ENCODE measurements around the gene FRMD8.

Gene FRMD8

DNA sequence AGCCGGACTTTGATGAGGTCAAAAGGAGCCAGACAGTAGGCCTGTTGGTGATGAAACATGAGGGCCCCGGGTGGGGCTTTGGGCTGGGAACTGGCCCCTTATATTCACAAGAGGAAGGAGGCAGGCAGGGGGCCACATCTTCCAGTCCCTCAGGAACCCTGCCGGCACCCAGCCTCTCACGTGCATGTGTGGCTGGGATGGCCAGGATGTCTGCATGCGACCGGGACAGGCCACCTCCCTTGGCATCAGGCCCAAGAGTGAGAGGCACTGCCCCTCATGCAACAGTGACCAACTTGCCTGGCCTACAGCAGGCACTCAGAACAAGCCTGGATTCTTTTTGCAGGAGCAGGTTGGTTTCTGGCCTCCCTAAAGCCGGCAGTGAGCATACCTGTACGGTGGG is 9.4 kb upstream of the FRMD8 start:
- DNase-seq: no peak

DNA sequence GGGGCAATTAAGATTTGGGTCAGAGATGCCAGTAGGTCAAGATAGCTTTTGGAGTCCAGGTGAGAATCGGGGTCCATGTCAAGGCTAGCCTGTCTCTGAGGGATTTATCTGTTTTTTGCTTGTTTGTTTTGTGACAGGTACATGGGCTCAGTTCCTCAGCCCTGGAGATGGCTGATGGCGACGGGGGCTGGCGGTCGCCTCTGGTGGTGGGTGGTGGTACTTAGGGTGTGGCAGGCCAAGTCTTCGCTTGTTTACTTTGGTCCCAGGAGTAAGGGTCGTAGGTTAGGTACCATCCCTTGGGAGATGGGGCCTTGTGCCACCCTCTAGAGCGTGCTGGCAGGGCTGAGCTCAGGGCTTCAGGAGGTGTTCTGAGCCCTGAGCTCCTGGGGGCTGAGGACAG is 8.7 kb upstream of the FRMD8 start:
- DNase-seq: no peak

GRCh38 chr11:65378208-65378927 is 8.1 kb upstream of the FRMD8 start:
- DNase-seq: no peak

DNA sequence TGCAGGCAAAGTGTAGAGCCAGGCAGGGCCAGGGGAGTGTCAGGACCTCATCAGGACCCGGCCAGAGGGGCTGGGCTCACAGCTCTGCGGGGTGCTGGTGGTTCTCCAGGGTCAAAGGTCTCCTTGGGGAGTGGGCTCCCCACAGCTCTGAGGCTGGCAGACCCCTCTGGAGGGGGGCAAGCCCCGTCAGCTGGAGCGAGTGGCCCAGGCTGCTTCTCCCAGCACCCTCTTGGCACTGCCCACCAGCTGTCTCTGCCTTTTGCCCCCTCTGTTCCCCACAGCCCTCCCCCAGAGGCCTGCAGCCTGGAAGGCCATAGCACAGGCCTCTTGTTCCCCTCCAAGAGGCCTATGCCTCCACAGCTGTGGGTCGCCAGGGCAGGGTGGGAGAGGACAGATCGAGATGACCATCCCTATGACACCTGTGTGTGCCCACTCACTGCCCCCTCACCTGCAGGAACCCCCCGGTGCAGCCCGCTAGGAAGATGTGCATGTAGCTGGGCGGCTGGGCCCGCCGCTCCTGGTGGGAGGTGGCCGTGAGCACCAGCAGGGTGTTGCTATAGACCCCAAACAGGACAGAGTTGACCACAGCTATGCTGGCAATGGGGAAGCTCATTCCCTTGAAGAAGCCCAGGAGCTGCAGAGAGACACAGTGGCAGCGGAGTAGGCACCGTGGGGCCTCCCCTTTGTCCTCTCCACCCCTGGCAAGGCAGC is 7.4 kb upstream of the FRMD8 start:
- no peak for DNase-seq

GRCh38 chr11:65379698-65380459 is 6.6 kb upstream of the FRMD8 start:
- DNase-seq: no peak

GRCh38 chr11:65380460-65381119 is 5.8 kb upstream of the FRMD8 start:
- DNase-seq: no peak

GRCh38 chr11:65381716-65382032 is 4.8 kb upstream of the FRMD8 start:
- no peak for DNase-seq

- peak; percentile 88 for DNase-seq
These were observed 4.2 kb upstream of the FRMD8 start, which contains the start of gene SLC25A45 for GRCh38 chr11:65382033-65382803. TSS of gene SLC25A45 (minus strand) at chr11:65382646. CDS start at chr11:65381951, 695 bp downstream.

DNA sequence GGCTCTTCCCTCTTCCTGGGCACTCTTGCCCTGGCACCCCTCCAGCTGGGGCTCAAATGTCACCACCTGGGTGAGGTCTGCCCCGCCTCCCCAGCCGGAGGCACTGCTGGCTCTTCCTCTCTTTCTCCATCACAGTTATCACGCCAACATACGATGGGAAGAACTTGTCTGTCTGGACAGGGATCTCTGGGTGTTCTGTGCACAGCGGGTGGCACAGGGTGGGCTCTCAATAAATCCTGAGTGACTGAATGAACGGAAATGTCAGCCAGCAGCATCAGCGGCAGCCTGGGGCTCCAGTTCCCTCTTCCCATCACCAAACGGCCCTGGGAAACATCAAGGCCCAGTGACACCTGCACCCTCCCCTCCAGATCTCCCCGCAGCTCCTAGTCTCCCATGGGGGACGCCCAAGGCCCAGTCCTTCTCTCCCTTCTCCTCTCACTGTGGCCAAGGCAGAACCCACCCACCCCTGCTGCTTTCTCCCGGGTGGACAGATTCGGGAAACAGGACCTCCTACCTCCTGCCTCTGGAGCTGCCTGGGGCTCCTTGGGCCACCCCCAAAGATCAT is 3.6 kb upstream of the FRMD8 start:
- DNase-seq: no peak

- no peak for DNase-seq
These were observed 2.7 kb upstream of the FRMD8 start for GRCh38 chr11:65383778-65384177.

GRCh38 chr11:65384301-65384889 is 2.0 kb upstream of the FRMD8 start:
- DNase-seq: no peak

DNA sequence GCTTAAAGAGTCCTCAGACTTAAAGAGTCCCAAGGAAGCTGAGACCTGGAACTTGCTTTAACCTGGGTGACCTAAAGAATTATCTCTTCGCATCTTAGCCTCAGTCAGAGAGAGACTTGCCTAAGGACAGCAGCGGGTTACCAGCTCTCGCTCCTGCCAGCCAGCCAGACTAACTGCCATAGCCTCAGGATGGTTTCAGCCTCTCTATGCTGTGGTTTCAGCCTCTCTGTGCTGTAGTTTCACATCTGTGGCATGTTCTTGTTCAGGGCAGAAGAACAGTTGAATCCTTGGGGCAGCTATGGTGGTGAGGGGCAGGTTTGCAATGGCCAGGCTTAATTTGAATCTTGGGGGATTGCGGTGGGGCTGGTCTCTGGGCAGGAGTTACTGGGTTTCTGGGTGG is 2.3 kb downstream of the FRMD8 start:
- DNase-seq: no peak

DNA sequence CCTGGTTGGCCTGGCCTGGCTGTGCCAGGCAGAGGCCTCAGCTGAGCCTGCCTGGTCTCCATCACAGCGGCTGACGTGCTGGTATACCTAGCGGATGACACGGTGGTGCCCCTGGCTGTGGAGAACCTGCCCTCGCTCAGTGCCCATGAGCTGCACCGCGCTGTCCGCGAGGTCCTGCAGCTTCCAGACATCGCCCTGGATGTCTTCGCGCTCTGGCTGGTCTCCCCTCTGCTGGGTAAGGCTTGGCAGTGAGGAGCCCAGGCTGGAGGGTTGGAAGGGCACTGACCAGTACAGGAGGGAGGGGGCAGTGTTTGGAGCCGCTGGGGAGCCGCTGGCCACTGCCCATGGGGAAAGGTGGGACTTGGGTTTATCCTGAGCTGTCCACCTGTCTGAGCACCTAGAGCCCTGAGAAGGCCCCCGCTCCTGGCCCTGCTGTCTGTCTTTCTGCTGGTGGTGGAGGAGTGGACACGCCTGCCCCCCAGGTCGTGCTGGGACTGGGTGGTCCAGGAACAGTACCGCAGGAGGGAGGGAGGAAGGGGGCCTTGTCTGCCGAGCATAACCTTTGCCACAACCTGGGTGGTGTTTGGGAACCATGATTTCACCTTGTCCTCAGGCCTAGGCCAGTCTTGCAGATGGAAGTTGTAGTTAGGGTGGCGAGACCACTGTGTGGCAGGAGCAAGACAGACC is 3.0 kb downstream of the FRMD8 start:
- no peak for DNase-seq

DNA sequence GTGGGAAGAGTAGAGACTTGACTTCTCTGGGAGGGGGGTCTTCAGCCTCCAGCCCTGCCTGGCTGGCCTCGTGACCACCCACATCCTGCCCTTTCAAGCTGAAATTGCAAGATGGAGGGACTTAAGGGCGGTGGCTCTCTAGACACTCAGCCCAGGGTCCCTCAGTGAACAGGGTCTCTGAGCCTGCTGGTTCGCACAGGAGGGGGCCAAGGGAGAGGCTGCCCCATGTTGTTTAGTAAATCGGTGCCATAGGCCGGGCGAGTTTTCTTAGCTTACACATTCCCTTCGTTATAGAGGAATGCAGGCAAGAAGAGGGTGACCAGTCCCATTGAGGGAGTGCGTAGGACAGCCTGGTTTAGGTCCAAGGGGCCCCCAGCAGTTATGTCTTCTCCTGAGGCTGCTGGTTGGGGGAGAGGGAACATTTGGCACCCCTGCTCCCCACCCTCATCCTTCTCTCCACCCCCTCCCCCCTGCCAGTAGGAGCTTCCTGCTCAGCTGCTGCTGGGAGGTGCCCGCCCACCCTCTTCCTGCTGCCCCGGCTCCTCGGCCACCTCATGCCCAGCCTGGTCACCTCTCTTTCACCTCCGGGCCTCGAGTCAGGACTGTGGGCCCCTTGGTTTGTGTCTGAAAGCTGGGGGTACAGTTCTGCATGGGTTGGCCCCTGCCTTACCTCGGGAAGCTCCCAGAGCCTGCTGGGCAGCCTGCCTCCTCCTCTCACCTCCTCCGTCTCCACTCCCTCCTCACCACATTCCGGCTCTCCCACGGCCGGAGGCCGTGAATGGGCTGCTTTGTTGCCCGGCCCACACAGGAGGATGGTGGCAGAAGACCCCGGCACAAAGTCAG is 3.9 kb downstream of the FRMD8 start:
- no peak for DNase-seq

DNA sequence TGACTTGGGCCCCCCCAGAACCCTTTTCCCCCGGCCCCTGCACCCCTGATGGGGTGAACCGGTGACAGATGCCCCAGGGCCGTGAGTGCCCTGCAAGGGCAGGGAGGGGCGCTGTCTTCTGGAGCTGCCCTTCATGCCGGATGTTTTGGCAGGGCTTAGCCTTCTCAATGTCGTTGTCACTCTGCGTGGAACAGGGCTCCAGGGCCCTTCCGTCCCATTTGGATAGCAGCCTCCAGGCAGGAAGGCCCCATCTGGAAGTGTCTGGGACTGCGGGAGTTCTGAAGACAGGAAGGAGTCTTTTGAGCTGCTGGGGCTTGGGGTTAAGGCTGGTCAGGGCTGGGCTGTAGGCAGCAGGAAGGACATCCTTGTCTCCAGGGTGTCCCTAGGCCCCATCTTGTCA is 4.6 kb downstream of the FRMD8 start:
- DNase-seq: no peak

DNA sequence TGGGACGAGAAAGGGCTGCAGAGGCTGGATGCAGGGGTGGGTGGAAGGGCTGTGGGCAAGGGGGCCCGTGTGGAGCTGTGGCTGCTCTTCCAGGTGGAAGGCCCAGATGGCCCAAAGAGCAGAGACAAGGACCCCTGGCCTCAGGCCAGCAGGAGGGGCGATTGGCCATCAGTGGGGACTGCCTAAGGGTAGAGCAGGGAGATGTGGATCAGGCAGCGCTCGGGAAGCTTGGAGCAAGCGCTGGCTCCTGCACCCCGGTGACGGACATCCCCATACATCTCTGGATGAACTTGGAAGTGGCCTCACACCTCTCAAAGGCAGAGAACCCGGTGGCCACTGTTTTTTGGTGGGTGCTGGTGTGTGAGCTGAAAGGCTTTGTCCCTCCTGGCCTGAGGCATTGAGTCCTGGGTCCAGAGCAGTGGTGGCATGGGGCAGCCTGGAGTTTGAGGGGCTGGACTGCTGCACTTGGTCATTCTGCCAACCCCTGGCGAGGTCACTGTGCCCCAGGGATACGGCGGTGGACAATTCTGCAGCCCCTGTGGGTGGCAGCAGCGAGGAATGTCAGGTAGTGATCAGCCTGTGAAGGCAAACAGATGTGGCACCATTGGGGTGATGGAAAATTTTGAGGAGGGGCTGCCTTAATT is 5.9 kb downstream of the FRMD8 start:
- DNase-seq: no peak

DNA sequence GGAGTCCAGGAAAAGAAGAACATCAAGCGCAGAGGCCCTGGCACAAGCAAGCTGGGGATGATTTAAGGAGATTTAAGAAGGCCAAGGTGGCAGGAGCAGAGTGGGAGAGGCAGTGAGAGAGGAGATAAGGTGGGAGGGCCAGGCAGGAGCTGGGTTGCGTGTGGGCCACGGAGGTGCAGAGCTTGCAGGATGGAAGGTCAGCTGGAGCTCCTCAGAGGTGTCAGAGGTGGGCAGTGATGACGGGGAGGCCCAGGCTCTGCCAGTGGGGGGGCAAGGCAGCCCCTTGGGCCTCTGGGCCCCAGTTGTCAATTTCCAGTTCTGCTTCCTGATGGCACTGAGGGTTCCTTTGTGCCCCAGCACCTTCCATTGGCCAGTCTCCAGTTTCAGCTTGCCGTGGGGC is 6.5 kb downstream of the FRMD8 start:
- no peak for DNase-seq

DNA sequence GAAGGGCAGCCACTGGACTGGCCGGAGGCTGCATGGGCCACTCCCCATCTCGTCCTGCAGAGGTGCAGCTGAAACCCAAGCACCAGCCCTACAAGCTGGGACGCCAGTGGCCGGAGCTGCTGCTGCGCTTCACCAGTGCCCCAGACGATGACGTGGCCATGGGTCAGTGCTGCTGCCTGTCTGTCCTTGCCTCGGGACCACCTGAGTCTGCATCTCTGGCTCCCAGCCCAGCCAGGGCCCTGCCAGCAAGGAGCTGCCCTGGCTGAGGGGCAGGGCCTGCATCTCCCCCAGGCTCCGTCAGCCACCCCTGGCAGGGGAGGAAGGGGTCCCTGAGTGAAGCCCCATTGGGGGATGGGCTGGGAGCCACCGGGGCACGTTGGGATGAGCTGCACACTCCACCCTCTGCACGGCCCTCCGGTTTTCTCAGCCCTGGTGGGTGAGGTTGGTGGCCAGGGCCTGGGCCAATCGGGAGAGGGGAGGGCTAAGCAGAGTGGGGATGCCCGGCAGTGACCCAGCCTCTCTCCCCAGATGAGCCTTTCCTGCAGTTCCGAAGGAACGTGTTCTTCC is 7.2 kb downstream of the FRMD8 start:
- DNase-seq: no peak

- DNase-seq: no peak
These were observed 7.7 kb downstream of the FRMD8 start for GRCh38 chr11:65394125-65394536.
